NCI-H1694 (cell line): Measurements from ENCODE around the gene TAP2.

Source experiments
- DNase-seq: peaks from one replicate; lab custom pipeline; 2025; lab: John Stamatoyannopoulos, UW

The TAP2 gene

DNA sequence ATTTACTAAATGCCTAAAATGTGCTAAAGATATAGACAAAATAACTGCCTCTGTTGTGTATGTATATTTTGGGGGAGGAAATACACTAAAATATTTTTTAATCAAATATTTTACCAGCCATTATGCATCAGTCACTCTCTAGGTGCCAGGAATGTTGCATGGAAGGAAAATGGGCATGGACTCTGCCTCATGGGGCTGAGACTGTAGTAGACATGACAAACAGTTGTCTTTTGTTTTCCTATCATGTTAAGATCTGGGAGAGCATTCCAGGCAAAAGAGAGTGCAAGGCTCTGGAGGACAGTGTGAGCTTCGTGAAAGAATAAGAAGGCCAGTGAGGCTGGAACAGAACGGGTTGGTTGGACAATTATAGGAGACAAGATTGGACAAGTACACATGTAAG lies 48.2 kb downstream of the TAP2 start:
- DNase-seq: no peak
